Measurements from ENCODE around the gene SLC11A1.

SLC11A1 gene

GRCh38 chr2:218393750-218394290 is 11.7 kb downstream of the SLC11A1 start:
- TF ChIP-seq CTCF (conservative IDR thresholded peaks at IDR 0.05; ENCODE audit: low read depth, low read length) = no peak
- no peak for DNase-seq (ENCODE audit: low read depth)
- H3K4me3 ChIP-seq (ENCODE audit: low read length) = no peak overlapping the region

GRCh38 chr2:218394298-218395089 is 12.4 kb downstream of the SLC11A1 start:
- no peak overlapping the region for H3K4me3 ChIP-seq (ENCODE audit: low read length)
- DNase-seq (ENCODE audit: low read depth) = no peak
- TF ChIP-seq CTCF (conservative IDR thresholded peaks at IDR 0.05; ENCODE audit: low read depth, low read length) = no peak

GRCh38 chr2:218395090-218395444 is 13.0 kb downstream of the SLC11A1 start:
- H3K4me3 ChIP-seq (ENCODE audit: low read length) = no peak overlapping the region
- TF ChIP-seq CTCF (conservative IDR thresholded peaks at IDR 0.05; ENCODE audit: low read depth, low read length) = no peak
- no peak for DNase-seq (ENCODE audit: low read depth)

GRCh38 chr2:218395456-218395825 is 13.4 kb downstream of the SLC11A1 start:
- DNase-seq (ENCODE audit: low read depth) = no peak
- peak overlapping the region; percentile 45 for H3K4me3 ChIP-seq (ENCODE audit: low read length)
- TF ChIP-seq CTCF (conservative IDR thresholded peaks at IDR 0.05; ENCODE audit: low read depth, low read length) = no peak

- TF ChIP-seq CTCF (conservative IDR thresholded peaks at IDR 0.05; ENCODE audit: low read depth, low read length) = peak; percentile 69
- H3K4me3 ChIP-seq (ENCODE audit: low read length) = peak overlapping the region; percentile 78
- peak; percentile 91 for DNase-seq (ENCODE audit: low read depth)
Measured at GRCh38 chr2:218395826-218396687, 14.0 kb downstream of the SLC11A1 start.

GRCh38 chr2:218396688-218397462 is 14.8 kb downstream of the SLC11A1 start:
- no peak for DNase-seq (ENCODE audit: low read depth)
- TF ChIP-seq CTCF (conservative IDR thresholded peaks at IDR 0.05; ENCODE audit: low read depth, low read length) = no peak
- H3K4me3 ChIP-seq (ENCODE audit: low read length) = peak overlapping the region; percentile 78
